VCaP (cell line): ENCODE results near the gene SLC1A3.

Experiments used
- H3K27ac ChIP-seq: fragments of 450-650 bp; 2 replicates; pipeline ENCODE4 v1.5.1; 2017
- CTCF ChIP-seq: fragments of 450-650 bp; conservative IDR thresholded peaks from 2 replicates; pipeline ENCODE4 v1.5.1; 2017; ENCODE audit warnings: mild to moderate bottlenecking, moderate library complexity

Gene SLC1A3

GRCh38 chr5:36683821-36684434, 77.5 kb downstream of the SLC1A3 start:
- H3K27ac ChIP-seq: no peak overlapping the region

GRCh38 chr5:36685631-36686288, 79.4 kb downstream of the SLC1A3 start:
- no peak overlapping the region for H3K27ac ChIP-seq
- no peak for TF ChIP-seq CTCF

More at GRCh38 chr5:36683821-36684434, 77.5 kb downstream of the SLC1A3 start:
- no peak for TF ChIP-seq CTCF

- no peak overlapping the region for H3K27ac ChIP-seq
- no peak for TF ChIP-seq CTCF
Observed at GRCh38 chr5:36686881-36687280, 80.5 kb downstream of the SLC1A3 start.

- H3K27ac ChIP-seq: no peak overlapping the region
- TF ChIP-seq CTCF: peak; percentile 66
Observed at GRCh38 chr5:36688722-36689121, 82.3 kb downstream of the SLC1A3 start.

GRCh38 chr5:36689225-36689624, 82.8 kb downstream of the SLC1A3 start:
- no peak overlapping the region for H3K27ac ChIP-seq
- TF ChIP-seq CTCF: no peak

- peak overlapping the region; percentile 65 for H3K27ac ChIP-seq
- TF ChIP-seq CTCF: peak; percentile 93
Observed at GRCh38 chr5:36690041-36690961, 83.9 kb downstream of the SLC1A3 start.

GRCh38 chr5:36691226-36691625, 84.8 kb downstream of the SLC1A3 start:
- H3K27ac ChIP-seq: no peak overlapping the region
- TF ChIP-seq CTCF: no peak
